T-helper 2 cell (primary cell): Measurements from ENCODE around the gene NRDC.
"Not testable (repeated sequence)": the region's sequence is repeated elsewhere in the genome, so short reads cannot be mapped to it uniquely, and the experiment has no call there.

Experiments used
- DNase-seq, 5 experiments: peaks; one replicate each; pipeline versions ENCODE4 v3.0.0 to v3.0.0-alpha.2; 2012 to 2022

Gene NRDC

GRCh38 chr1:51842261-51842660, 36.3 kb downstream of the NRDC start:
- no peak for DNase-seq

GRCh38 chr1:51840743-51841461, 37.6 kb downstream of the NRDC start:
- peak in 1 of 5 experiments; percentile 19 for DNase-seq

- DNase-seq, result no peak
Observed at GRCh38 chr1:51840182-51840581, 38.3 kb downstream of the NRDC start.

- no peak for DNase-seq
Observed at GRCh38 chr1:51839094-51839493, 39.4 kb downstream of the NRDC start.

GRCh38 chr1:51837243-51837642, 41.3 kb downstream of the NRDC start:
- peak in 1 of 5 experiments; percentile 8 for DNase-seq

GRCh38 chr1:51833700-51834099, 44.8 kb downstream of the NRDC start:
- no peak for DNase-seq

- DNase-seq, result no peak
Observed at GRCh38 chr1:51829058-51829457, 49.5 kb downstream of the NRDC start.

GRCh38 chr1:51819810-51820209, 58.7 kb downstream of the NRDC start:
- DNase-seq, result no peak

GRCh38 chr1:51819021-51819420, 59.5 kb downstream of the NRDC start:
- DNase-seq, result not testable (repeated sequence)

- no peak for DNase-seq
Observed at GRCh38 chr1:51818487-51818886, 60.0 kb downstream of the NRDC start.

GRCh38 chr1:51814513-51814912, 64.0 kb downstream of the NRDC start:
- no peak for DNase-seq

- DNase-seq, result no peak
Observed at GRCh38 chr1:51799372-51799771, 79.2 kb downstream of the NRDC start.

- no peak for DNase-seq
Observed at GRCh38 chr1:51794868-51795267, 83.7 kb downstream of the NRDC start.

- no peak for DNase-seq
Observed at GRCh38 chr1:51794260-51794659, 84.3 kb downstream of the NRDC start.

- DNase-seq, result peak in 1 of 5 experiments; percentile 37
Observed at GRCh38 chr1:51792864-51793263, 85.7 kb downstream of the NRDC start.

- no peak for DNase-seq
Observed at GRCh38 chr1:51791888-51792287, 86.6 kb downstream of the NRDC start.

- no peak for DNase-seq
Observed at GRCh38 chr1:51790385-51790784, 88.1 kb downstream of the NRDC start.

GRCh38 chr1:51789342-51789741, 89.2 kb downstream of the NRDC start:
- no peak for DNase-seq

GRCh38 chr1:51788938-51789337, 89.6 kb downstream of the NRDC start:
- DNase-seq, result no peak

- no peak for DNase-seq
Observed at GRCh38 chr1:51784997-51785421, 93.5 kb downstream of the NRDC start.

- no peak for DNase-seq
Observed at GRCh38 chr1:51780927-51781326, 97.6 kb downstream of the NRDC start.

- no peak for DNase-seq
Observed at GRCh38 chr1:51776408-51776807, 102.1 kb downstream of the NRDC start.

GRCh38 chr1:51768971-51769588, 109.4 kb downstream of the NRDC start:
- peak in 2 of 5 experiments; percentile 4 to 63 for DNase-seq

GRCh38 chr1:51761351-51761750, 117.2 kb downstream of the NRDC start:
- DNase-seq, result peak in 1 of 5 experiments; percentile 49

GRCh38 chr1:51760872-51761271, 117.7 kb downstream of the NRDC start:
- DNase-seq, result no peak
